Panc1 (cell line): ENCODE results near the gene HES5. TPM values are rescaled to one million over a fixed set of nuclear protein-coding genes. Genes with fewer than 3 reads are reported as not detected.

ENCODE experiments used
- ATAC-seq: fragments of 200-7000 bp; cut with Tn5 transposase; 2 replicates; pipeline ENCODE4 v1.9.1; 2020; ENCODE audit warnings: mild to moderate bottlenecking, moderate library complexity
- BruUV-seq: library from RNA; stranded (reverse); fragments of 400-500 nt; replicated peaks from 2 replicates; lab custom pipeline; 2021; lab: Mats Ljungman, UMichigan
- CTCF ChIA-PET: fragments of 300-600 bp; sonication (Branson Sonifier 250); formaldehyde crosslinking; loops from one replicate; lab custom pipeline; 2022; ENCODE audit warnings: antibody characterized with exemption; lab: Charles Lee
- POLR2A ChIA-PET: fragments of 300-600 bp; sonication (Branson Sonifier 250); formaldehyde crosslinking; loops from one replicate; lab custom pipeline; 2022; ENCODE audit warnings: antibody characterized with exemption; lab: Charles Lee
- DNase-seq: peaks from one replicate; pipeline ENCODE4 v3.0.0-alpha.2; 2010; ENCODE audit warnings: low read depth, low spot score
- H3K27ac ChIP-seq: 2 replicates; pipeline ENCODE4 v1.5.1; 2011; ENCODE audit warnings: mild to moderate bottlenecking, low read length, inconsistent platforms
- H3K27me3 ChIP-seq: fragments of 200-500 bp; sonication (Bioruptor generic); 2 replicates; pipeline ENCODE4 v1.6.0; 2014; ENCODE audit warnings: low read length, inconsistent platforms; ENCODE audit not compliant: control insufficient read depth, insufficient read depth
- H3K36me3 ChIP-seq: fragments of 200-500 bp; sonication (Bioruptor generic); 2 replicates; pipeline ENCODE4 v1.5.1; 2014; ENCODE audit warnings: inconsistent platforms, mild to moderate bottlenecking, low read length, moderate library complexity; ENCODE audit not compliant: control insufficient read depth, insufficient read depth
- H3K4me1 ChIP-seq: 2 replicates; pipeline ENCODE4 v1.5.1; 2011; ENCODE audit warnings: inconsistent platforms, mild to moderate bottlenecking, low read length, moderate library complexity; ENCODE audit not compliant: control insufficient read depth, insufficient read depth
- H3K4me3 ChIP-seq, 2 experiments: 2 replicates each; pipeline ENCODE4 v1.5.1; 2011 to 2012; ENCODE audit warnings: low read depth in 2 of 2, low read length in 2 of 2, mild to moderate bottlenecking in 2 of 2, inconsistent platforms in 1 of 2, moderate library complexity in 1 of 2
- H3K9me3 ChIP-seq: fragments of 200-500 bp; sonication (Bioruptor generic); 2 replicates; pipeline ENCODE4 v1.5.1; 2014; ENCODE audit warnings: low read depth, mild to moderate bottlenecking, inconsistent platforms, low read length, moderate library complexity; ENCODE audit not compliant: control insufficient read depth, insufficient read depth
- POLR2AphosphoS5 ChIP-seq: IDR thresholded peaks from 2 replicates; pipeline ENCODE4 v1.6.1; 2012; ENCODE audit warnings: mild to moderate bottlenecking, low read depth, low read length, moderate library complexity
- SIN3A ChIP-seq: IDR thresholded peaks from 2 replicates; pipeline ENCODE4 v1.6.1; 2012; ENCODE audit warnings: low read depth, mild to moderate bottlenecking, low read length, moderate library complexity, borderline replicate concordance; ENCODE audit not compliant: insufficient read depth
- TCF7L2 ChIP-seq: IDR thresholded peaks from 2 replicates; pipeline ENCODE4 v1.6.1; 2011; ENCODE audit warnings: mild to moderate bottlenecking, low read depth, low read length, inconsistent platforms
- in situ Hi-C: cut with HindIII; loops from 2 replicates; pipeline ENCODE4 v1.10.0; 2016; ENCODE audit warnings: low sequenced_read_pairs, low pct_unique_long_range_greater_than_20kb
- intact Hi-C: fragments of 100-400 bp; cut with micrococcal nuclease; formaldehyde crosslinking; loops from one replicate; pipeline ENCODE4 v1.10.0; 2022; ENCODE audit not compliant: unreplicated experiment
- total RNA-seq: library from RNA; stranded (reverse); gene quantifications from one replicate; pipeline ENCODE4 v1.2.1, GENCODE V29; 2021; ENCODE audit not compliant: unreplicated experiment
- TF ChIP-seq, protein P1 (sequence below): fragments of 450-650 bp; IDR thresholded peaks from 2 replicates; pipeline ENCODE4 v1.5.1; 2017; ENCODE audit warnings: mild to moderate bottlenecking
- TF ChIP-seq, protein P2 (sequence below), 2 experiments: IDR thresholded peaks; 2 replicates each; pipeline ENCODE4 v1.6.1; 2011 to 2012; ENCODE audit warnings: low read depth in 2 of 2, control low read depth in 1 of 2, low read length in 1 of 2, mild to moderate bottlenecking in 1 of 2, moderate library complexity in 1 of 2; ENCODE audit not compliant: insufficient read depth in 1 of 2

Gene HES5
- total RNA-seq, 1 experiment from 2014 or later = not detected

DNA sequence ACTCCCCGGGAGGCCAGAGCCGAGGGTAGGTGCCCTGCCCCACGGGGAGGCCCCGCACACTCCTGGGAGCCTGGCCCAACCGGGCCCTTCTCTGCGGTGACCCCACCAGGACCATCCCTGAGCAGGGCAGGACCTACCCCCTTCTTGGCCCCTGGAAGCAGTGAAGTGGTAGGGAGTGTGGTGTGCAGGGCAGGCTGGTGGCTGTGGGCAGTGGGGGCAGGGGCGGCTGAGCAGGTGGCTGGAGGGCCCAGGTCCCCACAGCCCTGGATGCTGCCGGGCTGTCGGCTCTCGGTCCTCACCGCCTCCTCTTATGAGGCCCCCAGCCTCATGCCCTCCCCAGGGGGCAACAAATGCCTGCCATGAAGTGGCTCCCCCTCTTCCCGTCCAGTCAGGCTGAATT lies 34.5 kb downstream of the HES5 start:
- H3K27ac ChIP-seq = no peak overlapping the region
- in situ Hi-C loops (no loop called here), intact Hi-C loops (loop anchor here (10.0 kb wide), 1 partner anchor 559 kb away; no protein-coding TSS in a partner anchor)
- ChIA-PET POLR2A (no interaction called here), CTCF (no interaction called here)
- TF ChIP-seq, protein P1, sequence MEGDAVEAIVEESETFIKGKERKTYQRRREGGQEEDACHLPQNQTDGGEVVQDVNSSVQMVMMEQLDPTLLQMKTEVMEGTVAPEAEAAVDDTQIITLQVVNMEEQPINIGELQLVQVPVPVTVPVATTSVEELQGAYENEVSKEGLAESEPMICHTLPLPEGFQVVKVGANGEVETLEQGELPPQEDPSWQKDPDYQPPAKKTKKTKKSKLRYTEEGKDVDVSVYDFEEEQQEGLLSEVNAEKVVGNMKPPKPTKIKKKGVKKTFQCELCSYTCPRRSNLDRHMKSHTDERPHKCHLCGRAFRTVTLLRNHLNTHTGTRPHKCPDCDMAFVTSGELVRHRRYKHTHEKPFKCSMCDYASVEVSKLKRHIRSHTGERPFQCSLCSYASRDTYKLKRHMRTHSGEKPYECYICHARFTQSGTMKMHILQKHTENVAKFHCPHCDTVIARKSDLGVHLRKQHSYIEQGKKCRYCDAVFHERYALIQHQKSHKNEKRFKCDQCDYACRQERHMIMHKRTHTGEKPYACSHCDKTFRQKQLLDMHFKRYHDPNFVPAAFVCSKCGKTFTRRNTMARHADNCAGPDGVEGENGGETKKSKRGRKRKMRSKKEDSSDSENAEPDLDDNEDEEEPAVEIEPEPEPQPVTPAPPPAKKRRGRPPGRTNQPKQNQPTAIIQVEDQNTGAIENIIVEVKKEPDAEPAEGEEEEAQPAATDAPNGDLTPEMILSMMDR = no peak
- TF ChIP-seq POLR2AphosphoS5 (no peak; the same call in 1 of the 2 replicates), SIN3A (no peak), TCF7L2 (no peak)
- TF ChIP-seq, protein P2, sequence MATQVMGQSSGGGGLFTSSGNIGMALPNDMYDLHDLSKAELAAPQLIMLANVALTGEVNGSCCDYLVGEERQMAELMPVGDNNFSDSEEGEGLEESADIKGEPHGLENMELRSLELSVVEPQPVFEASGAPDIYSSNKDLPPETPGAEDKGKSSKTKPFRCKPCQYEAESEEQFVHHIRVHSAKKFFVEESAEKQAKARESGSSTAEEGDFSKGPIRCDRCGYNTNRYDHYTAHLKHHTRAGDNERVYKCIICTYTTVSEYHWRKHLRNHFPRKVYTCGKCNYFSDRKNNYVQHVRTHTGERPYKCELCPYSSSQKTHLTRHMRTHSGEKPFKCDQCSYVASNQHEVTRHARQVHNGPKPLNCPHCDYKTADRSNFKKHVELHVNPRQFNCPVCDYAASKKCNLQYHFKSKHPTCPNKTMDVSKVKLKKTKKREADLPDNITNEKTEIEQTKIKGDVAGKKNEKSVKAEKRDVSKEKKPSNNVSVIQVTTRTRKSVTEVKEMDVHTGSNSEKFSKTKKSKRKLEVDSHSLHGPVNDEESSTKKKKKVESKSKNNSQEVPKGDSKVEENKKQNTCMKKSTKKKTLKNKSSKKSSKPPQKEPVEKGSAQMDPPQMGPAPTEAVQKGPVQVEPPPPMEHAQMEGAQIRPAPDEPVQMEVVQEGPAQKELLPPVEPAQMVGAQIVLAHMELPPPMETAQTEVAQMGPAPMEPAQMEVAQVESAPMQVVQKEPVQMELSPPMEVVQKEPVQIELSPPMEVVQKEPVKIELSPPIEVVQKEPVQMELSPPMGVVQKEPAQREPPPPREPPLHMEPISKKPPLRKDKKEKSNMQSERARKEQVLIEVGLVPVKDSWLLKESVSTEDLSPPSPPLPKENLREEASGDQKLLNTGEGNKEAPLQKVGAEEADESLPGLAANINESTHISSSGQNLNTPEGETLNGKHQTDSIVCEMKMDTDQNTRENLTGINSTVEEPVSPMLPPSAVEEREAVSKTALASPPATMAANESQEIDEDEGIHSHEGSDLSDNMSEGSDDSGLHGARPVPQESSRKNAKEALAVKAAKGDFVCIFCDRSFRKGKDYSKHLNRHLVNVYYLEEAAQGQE (IDR thresholded peaks at IDR 0.05; ENCODE audit: insufficient read depth in 1 of 2, low read depth in 2 of 2, low read length in 1 of 2) = no peak
- H3K9me3 ChIP-seq = no peaks in the 10 kb centered on the region
- H3K36me3 ChIP-seq = no peaks in the 10 kb centered on the region
- DNase-seq (no peak), ATAC-seq (no peak)
- no peak overlapping the region for H3K4me3 ChIP-seq
- H3K4me1 ChIP-seq = peaks cover 33% of the 10 kb centered on the region
- no TSS peak for BruUV-seq
- H3K27me3 ChIP-seq = no peaks in the 10 kb centered on the region

DNA sequence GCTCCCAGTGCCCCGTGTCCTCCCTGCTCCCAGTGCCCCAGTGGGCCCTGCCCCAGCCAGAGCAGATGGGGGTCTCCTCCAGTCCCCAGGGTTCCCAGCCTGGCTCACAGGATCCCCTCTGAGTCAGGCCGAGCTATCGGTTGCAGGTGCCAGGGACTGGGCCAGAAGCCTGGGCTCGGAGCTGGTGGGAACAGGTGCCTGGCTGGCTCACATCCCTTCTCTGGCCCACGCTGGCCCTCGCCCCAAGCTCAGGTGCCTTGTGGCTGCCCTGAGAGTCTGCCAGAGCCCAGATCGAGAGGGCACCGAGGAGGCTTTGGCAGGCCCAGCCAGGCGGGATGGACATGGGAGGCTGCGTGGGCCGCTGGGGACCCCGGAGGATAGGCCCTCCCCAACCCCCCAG lies 35.0 kb downstream of the HES5 start:
- DNase-seq (no peak), ATAC-seq (no peak)
- no TSS peak for BruUV-seq
- Histone ChIP-seq H3K27ac (no peak overlapping the region), H3K27me3 (no peaks in the 10 kb centered on the region), H3K36me3 (no peaks in the 10 kb centered on the region), H3K4me1 (peaks cover 29% of the 10 kb centered on the region), H3K4me3 (no peak overlapping the region), H3K9me3 (no peaks in the 10 kb centered on the region)
- CTCF ChIA-PET = no interaction called here
- intact Hi-C loops (loop anchor here (10.0 kb wide), 1 partner anchor 560 kb away; no protein-coding TSS in a partner anchor), in situ Hi-C loops (no loop called here)
- POLR2A ChIA-PET = no interaction called here
- TF ChIP-seq SIN3A (no peak), POLR2AphosphoS5 (no peak), TCF7L2 (no peak)
- TF ChIP-seq, protein P1 = no peak
- TF ChIP-seq, protein P2 (IDR thresholded peaks at IDR 0.05; ENCODE audit: insufficient read depth in 1 of 2, low read depth in 2 of 2, low read length in 1 of 2) = no peak
